VCaP (cell line): ENCODE measurements around the gene PLEKHG4B.
"Not testable (repeated sequence)": the region's sequence is repeated elsewhere in the genome, so short reads cannot be mapped to it uniquely, and the experiment has no call there.

Experiments used
- H3K27ac ChIP-seq: fragments of 450-650 bp; 2 replicates; pipeline ENCODE4 v1.5.1; 2017
- TF ChIP-seq, protein P1 (sequence below): fragments of 450-650 bp; conservative IDR thresholded peaks from 2 replicates; pipeline ENCODE4 v1.5.1; 2017; ENCODE audit warnings: mild to moderate bottlenecking, moderate library complexity

Gene PLEKHG4B

DNA sequence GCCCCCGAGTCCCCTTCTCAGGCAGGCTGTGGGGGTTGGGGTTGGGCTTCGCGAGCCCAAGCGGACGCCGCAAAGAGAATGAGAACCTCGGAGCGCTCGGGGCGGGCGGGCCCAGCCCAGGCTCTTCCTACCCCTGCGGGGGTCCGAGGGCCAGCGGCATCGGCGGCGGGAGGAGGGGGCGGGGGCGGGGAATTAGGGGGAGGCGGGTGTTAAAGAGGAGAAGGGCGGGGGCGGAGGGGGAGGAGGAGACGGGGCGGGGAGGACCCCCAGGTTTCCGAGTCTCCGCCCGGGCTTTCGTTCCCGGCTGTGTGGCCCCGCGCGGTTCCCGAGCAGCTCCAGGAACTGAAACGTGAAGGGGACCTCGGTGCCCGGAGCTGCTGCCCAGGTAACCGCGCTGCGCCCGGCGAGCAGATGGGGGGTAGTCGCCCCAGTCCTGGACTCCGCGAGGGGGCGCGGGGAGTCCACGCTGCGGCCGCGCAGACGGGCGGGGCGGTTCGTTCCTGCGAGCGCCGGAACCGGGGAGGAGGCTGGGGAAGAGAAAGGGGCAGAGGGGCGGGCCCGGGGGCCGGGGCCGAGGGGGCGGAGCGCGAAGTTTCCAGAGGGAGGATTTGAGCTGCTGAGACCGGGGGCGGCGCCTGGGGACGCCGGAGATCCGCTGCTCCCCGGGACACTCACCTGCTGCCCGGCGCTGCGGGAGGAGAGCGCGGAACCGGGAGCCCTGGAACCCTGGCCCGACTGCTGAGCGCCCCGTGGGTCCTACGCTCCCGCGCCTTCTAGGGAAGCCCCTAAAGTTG is 38.4 kb upstream of the PLEKHG4B start:
- TF ChIP-seq, protein P1, sequence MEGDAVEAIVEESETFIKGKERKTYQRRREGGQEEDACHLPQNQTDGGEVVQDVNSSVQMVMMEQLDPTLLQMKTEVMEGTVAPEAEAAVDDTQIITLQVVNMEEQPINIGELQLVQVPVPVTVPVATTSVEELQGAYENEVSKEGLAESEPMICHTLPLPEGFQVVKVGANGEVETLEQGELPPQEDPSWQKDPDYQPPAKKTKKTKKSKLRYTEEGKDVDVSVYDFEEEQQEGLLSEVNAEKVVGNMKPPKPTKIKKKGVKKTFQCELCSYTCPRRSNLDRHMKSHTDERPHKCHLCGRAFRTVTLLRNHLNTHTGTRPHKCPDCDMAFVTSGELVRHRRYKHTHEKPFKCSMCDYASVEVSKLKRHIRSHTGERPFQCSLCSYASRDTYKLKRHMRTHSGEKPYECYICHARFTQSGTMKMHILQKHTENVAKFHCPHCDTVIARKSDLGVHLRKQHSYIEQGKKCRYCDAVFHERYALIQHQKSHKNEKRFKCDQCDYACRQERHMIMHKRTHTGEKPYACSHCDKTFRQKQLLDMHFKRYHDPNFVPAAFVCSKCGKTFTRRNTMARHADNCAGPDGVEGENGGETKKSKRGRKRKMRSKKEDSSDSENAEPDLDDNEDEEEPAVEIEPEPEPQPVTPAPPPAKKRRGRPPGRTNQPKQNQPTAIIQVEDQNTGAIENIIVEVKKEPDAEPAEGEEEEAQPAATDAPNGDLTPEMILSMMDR = peak; percentile 30

DNA sequence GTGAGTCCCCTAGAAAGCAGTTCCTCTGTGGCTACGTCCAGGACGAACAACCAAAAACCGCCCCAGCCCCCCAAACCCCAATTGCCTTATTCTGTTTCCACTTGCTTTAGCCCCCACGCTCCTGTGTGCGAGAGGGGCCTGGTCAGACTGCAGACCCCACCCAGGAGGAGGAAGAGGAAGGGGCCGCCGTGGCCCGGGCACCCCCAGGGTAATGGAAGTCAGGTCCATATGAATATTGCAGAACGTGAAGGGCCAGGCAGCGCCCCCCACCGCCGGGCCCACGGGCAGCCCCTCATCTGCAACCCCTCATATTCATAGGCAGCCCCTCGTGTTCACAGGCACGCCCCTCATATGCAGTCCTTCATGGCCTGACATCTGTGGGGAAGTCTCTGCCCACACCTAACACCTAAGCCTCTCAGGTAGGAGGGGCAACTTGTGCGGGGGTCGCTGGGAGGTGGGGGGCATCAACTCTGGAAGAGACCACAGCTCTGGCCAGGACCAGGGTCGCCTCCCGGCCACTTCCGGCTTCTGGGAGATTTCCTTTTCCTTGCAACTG is 37.7 kb upstream of the PLEKHG4B start:
- peak overlapping the region; percentile 60; the same call in 1 of the 2 replicates for H3K27ac ChIP-seq
- TF ChIP-seq, protein P1 = no peak

More for the DNA sequence above, 38.4 kb upstream of the PLEKHG4B start:
- H3K27ac ChIP-seq = peak overlapping the region; percentile 60; the same call in 1 of the 2 replicates

DNA sequence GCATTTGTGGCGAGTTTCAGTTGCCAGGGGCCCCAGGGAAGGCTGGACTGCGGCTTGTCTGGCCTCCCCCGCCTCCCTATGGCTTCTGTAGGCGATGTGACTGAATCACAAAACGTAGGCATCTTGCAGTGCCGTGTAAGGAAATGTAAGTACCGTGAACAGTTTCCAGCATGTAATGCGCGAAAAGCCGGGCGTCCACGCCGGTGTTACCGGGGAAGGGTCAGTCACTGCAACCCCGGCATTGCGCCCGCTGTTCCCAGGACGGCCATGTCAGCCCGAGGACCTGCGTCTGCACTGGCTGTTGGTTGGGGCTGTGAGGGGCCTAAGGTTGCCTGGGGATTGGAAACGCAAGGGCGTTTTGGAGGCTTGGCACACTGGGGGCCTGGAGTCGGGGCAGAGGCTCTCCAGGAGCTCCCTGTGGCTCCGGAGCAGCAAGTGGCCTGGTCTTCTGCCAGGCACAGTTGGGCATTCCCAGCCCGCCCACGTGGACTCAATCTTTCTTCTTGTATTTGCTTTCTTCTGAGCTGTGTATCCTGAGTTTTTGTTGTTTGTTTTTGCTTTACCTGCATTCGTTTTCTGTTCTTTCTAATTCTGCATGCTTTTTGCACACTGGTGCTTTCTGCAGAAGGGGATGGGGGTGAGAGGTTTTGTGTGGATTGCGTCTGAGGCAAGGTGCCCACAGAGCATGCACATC is 36.9 kb upstream of the PLEKHG4B start:
- TF ChIP-seq, protein P1 = no peak
- peak overlapping the region; percentile 49 for H3K27ac ChIP-seq

DNA sequence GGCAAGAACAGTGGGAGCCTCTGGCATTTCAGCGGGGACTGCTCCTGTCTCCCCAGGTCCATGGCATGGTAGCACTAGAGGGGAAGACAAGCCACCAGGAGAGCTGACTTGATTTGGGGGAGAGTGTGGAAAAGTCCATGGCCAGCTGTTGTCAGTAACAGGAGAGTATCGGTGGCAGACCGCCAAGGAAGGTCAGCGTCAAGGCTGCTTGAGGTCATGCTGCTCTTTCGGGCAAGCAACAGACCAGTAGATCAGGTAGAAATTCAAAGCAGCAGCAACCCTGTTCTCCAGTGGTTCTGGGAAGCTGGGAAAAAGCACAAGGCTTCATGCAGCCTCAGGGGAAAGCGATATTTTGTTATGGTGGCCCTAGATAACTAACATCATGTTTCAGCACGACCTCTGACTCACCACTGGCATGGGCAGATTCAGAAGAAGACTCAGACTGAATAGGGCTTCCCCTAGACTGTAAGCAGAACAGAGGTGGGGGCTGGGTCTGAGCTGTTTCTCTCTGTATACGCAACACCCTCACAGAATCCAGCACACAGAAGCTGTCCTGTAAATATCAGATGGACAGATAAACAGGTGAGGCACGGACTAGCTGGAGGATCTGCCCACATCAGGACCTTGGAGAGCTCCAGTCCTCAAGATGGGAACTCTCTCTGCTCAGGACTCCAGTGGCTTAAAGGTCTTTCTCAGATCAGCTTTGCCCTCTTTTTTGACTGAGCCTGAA is 35.2 kb upstream of the PLEKHG4B start:
- TF ChIP-seq, protein P1 = no peak
- H3K27ac ChIP-seq = 0 out of 2 replicates have a peak overlapping the region, but pooled peaks have one; percentile 14

DNA sequence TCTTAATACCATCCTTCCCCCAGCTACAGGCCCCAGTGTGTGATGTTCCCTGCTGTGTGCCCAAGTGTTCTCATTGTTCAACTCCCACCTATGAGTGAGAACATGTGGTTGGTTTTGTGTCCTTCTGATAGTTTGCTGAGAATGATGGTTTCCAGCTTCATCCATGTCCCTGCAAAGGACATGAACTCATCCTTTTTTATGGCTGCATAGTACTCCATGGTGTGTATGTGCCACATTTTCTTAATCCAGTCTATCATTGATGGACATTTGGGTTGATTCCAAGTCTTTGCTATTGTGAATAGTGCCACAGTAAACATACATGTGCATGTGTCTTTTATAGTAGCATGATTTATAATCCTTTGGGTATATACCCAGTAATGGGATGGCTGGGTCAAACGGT is 31.7 kb upstream of the PLEKHG4B start:
- not testable (repeated sequence) for H3K27ac ChIP-seq

DNA sequence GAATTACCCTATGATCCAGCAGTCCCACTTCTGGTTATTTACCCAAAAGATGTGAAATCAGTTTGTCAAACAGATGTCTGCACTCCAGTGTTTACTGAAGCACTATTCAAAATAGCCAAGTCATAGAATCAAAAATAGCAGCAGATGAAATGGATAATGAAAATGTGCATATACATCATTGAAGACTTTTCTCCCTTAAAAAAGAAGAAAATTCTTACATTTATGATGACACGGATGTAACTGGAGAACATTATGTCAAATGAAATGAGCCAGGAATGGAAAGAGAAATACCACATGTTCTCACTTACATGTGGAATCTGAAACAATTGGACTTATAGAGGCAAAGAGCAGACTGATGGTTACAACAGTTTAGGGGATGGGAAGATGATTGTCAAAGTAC is 21.5 kb upstream of the PLEKHG4B start:
- TF ChIP-seq, protein P1 = no peak
- H3K27ac ChIP-seq = no peak overlapping the region

DNA sequence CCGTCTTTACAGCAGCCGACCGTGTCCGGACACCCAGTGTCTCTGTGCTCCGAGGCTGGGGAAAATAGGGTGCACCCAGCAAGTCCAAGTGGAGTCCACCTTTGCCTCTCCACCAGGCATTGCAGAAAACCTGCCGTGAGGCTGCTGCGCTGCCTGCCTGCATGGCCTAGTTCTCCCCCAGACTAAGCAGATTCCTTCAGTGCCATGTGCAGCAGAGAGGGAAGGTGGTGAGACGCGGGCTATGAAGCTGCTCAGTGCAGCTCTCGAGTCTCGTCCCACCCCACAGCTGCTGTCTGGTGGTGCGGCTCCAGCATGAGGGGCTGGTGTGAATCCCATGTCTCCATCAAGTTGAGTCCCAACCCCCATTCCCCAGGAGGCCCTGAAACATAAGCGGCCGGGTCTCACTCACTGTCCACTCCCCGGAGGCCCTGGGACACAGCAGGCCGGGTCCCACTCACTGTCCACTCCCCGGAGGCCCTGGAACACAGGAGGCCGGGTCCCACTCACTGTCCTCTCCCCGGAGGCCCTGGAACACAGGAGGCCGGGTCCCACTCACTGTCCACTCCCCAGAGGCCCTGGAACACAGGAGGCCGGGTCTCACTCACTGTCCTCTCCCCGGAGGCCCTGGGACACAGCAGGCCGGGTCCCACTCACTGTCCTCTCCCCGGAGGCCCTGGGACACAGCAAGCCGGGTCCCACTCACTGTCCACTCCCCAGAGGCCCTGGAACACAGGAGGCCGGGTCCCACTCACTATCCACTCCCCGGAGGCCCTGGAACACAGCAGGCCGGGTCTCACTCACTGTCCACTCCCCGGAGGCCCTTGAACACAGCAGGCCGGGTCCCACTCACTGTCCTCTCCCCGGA is 19.4 kb upstream of the PLEKHG4B start:
- H3K27ac ChIP-seq = not testable (repeated sequence)

DNA sequence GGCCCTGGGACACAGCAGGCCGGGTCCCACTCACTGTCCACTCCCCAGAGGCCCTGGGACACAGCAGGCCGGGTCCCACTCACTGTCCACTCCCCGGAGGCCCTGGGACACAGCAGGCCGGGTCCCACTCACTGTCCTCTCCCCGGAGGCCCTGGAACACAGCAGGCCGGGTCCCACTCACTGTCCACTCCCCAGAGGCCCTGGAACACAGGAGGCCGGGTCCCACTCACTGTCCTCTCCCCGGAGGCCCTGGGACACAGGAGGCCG is 18.9 kb upstream of the PLEKHG4B start:
- H3K27ac ChIP-seq = not testable (repeated sequence)
